NCI-H526 treated with DMSO at 0.1 percent for 48 hours (cell line): ENCODE measurements around the gene KCNQ4.

Experiments used
- DNase-seq: peaks from one replicate; lab custom pipeline; 2025; lab: John Stamatoyannopoulos, UW

KCNQ4 gene

GRCh38 chr1:40777224-40777970 lies 6.2 kb upstream of the KCNQ4 start:
- no peak for DNase-seq

DNA sequence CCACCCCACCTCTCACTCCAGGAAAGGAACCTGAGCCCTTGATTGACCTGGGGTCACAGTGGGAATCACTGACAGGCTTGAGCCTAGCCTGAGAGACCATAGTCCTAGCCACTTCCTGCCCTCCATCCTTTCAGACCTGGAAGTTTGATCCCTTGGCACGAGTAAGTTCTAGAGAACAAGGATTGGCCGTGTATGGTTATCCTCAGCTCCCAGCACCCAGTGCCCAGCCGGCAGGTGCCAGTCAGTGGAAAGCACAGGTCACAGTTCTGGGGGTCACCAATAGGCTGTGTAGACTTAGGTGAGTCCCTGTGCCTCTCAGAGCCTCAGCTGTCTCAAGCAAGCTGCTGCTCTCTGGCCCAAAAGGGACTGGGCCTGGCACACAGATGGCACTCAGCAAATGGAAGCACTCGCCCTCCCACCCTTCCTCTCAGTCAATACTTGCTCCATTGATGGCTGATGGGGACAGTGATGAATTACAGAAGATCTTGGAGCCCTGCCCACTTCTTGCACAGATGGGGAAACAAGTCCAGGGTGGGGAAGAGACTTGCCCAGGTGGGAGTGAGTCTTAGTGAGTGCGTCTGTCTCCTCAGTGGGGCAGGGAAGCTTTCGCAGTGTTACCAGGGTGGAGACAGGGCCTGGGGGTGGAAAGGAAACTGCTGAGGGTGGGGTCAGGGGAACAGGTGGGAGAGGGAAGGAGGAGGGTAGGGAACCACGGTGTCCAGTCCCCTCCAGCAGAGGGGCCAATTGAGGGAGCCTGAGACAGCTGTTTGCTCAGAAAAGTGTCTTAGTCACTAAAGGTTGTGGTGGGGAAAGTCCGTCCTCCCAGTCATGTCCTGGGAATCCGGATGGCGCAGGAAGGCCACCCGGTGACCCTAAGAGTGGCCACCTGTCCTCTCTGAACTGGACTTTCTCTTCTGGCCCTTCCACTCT lies 2.6 kb upstream of the KCNQ4 start:
- no peak for DNase-seq

GRCh38 chr1:40781608-40781971 lies 2.0 kb upstream of the KCNQ4 start:
- DNase-seq: no peak

- DNase-seq: peak; percentile 26
Measured at GRCh38 chr1:40782371-40782956, 1.1 kb upstream of the KCNQ4 start.

GRCh38 chr1:40784141-40784770 lies 669 bp downstream of the KCNQ4 start:
- peak; percentile 32 for DNase-seq

- peak; percentile 48 for DNase-seq
Measured at GRCh38 chr1:40784771-40785151, 1.2 kb downstream of the KCNQ4 start.

- no peak for DNase-seq
Measured at GRCh38 chr1:40785446-40785845, 1.9 kb downstream of the KCNQ4 start.

DNA sequence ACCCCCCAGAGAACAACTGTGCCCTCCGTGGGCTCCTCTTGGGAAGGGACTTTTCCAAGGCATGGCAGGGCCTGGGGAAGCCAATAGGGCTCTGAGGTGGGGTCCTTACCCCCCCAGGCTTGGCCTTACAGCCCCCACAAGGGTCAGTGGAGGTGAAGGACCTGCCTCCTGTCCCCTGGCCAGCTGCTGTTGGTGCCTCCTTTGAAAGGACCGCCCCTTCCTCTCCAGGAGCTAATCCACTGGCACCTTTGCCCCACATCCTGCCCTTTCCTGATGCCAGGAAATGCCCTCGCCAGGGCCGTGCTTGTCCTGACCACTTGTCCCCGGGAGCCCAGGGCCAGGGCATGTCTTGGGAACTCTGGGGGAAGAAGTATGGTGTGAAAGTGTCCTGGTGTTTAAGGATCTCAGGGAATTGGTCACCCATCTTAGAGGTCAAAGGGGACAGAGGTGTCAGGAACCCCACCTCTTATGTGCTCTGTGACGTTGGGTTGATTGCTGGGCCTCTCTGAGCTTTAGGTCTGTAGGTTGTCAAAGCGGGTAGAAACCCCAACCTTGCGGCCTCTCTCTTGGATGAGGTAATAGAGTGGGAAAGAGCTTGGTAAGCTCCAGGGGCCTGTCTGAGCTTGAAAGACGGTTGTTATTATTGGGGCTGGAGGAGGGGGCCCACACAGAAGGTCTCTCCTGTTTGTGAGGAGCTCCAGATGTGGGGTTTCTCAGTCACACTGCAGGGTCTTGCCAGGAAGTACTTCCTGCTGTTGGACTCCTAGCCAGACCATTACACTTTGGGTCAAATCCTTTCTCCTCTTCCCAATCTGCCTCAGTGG lies 2.8 kb downstream of the KCNQ4 start:
- no peak for DNase-seq

- no peak for DNase-seq
Measured at GRCh38 chr1:40786995-40787705, 3.6 kb downstream of the KCNQ4 start.

GRCh38 chr1:40787737-40788560 lies 4.4 kb downstream of the KCNQ4 start:
- no peak for DNase-seq

DNA sequence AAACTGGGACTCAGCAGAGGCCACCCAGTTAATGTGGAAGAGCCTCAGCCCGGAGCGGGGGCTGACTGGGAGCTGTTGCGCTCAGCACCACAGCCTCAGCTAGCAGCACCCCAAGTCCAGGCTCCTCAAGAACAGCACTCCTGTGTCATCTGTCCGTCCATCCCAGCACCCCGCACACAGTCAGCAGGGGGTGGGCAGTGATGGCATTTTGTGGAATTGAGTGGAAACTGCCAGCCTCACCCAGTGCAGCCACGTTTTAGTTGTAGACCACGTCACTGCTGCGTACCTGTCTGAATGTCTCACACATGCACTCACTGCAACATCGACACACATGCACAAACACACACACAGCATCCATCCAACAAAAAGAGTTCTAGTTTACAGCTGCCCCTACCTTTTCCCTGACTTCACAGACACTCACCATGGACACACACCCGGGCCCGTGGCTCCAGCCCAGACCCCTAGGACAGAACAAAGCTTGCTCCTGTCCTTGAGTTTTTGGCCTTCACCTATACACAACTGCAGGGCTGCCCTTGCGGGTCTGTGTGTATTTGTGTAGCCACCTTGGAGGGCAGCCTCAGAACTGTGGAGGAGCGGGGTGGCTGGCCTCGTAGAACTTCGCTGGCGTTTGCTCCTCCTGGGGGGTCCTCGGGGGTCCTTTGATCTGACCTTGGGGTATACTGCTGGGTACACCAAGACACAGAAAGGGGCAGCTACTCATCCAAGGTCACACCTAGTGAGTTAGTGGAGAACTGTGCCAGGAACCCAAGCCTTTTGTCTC lies 5.2 kb downstream of the KCNQ4 start:
- DNase-seq: no peak

DNA sequence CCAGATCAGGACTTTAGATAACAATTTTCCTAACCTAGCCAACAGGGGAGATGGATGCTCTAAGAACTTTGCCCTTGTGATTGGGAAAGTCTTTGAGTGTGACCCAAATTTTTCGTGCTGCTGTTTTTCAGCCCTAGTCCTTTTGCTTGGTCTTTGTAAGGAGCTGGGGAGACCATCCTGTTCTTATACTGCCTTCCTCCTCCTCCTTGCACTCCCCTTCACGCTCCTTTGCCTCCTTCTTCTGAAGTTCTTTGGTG lies 5.7 kb downstream of the KCNQ4 start:
- DNase-seq: no peak

DNA sequence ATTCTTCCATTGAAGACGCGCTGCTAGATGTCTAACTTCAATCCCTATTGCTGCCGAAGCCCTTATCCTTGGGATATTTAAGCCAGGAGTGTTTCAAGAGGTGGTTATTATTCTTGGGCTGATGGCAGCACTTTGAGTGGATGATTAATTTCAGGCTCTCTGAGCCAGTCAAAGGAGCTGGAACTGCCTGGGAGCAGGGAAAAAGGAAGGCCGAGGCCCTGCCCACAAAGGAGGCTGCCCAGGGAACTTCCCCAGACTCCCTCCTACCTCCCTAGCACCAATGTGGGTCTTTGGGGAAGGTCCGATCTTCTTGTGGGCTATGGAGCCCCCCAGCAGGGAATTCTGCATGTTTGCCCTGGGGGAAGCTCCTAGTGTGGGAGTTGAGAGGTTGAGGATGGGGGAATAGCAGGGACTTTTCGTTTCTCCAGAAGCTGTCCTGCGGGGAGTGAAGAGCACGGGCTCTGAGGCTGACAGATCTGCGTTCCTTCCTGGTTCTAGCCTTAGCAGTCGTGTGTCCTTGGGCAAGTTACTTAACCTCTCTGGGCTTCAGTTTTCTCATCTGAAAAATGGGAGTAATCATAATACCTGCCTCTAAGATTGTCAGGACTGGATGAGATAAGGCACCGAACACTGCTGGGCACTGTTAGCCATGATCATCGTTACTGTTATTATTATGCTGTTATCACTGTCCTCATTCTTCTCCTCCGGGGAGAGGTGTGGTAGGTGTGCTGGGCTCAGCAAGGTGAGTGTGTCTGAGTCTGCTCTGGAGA lies 6.3 kb downstream of the KCNQ4 start:
- DNase-seq: no peak

DNA sequence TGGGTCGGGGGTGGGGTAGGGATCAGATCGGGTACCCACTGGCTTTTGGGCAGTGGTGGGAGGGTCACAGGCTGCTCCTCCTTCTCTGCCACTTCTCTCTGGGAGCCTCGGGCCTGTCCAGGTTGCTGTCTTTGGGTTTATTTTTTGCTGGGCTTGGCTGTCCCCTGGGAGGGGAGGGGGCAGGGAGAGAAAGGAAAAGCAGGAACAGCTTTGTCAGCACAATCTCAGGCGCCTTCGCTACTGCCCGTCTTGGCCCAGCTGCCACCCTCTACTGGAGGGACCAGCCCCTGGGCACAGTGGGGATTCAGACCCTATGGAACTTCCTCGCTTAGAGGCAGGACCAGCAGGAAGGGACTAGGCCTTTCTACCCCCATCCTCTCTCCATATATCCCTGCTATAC lies 8.4 kb downstream of the KCNQ4 start:
- no peak for DNase-seq

- DNase-seq: no peak
Measured at GRCh38 chr1:40793617-40794016, 10.0 kb downstream of the KCNQ4 start.

DNA sequence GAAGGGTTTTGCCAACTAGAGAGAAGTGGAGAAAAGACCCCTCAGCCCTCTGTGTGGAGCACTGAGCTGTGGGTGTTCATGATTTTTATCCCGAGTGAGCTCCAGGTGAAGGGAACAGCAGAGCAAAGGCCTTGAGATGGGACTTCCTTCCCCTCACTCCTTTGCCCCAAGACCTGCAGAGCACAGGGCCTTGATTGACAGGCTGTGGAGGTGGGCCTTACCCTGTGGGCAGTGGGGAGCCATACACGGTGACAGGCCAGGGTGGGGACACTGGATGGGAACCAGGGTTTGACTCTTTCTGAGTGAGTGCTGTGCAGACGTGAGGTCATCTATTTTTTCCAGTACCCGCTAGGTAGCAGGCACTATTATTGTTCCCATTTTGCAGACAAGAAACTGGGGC lies 10.5 kb downstream of the KCNQ4 start:
- DNase-seq: no peak

DNA sequence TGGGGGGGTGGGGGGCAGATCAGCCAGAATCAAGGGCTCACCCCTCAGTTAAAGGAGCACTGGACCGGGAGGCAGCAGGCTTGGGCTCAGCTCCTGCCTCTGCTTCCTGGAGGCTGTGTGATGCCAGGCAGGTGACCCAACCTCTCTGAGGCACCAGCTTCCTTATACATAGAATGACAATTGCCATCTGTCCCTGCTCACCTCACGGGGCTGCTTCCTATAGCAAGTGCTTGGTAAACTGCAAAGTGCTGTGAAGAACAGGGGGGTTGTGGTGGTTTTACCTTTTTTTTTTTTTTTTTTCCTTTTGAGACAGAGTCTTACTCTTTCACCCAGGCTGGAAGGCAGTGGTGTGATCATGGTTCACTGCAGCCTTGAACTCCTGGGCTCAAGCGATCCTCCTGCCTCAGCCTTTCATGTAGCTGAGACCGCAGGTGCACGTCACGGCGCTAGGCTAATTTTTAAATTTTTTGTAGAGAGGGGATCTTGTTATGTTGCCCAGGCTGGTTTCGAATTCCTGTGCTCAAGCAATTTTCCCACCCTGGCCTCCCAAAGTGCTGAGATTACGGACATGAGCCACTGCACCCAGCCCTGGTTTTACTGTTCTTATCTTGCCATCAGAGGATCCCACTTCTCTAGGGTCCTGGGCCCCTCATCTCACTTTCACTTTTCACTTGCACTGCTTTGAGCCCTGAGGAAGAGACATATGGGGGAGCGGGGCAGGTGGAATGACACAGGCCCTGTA lies 11.6 kb downstream of the KCNQ4 start:
- DNase-seq: no peak
